ENCODE measurements around the gene GPX1. TPM values are rescaled to one million over a fixed set of nuclear protein-coding genes. Genes with fewer than 3 reads are reported as not detected.
"Not testable (repeated sequence)": the region's sequence is repeated elsewhere in the genome, so short reads cannot be mapped to it uniquely, and the experiment has no call there.

GPX1 gene
- total RNA-seq, 1 donor from 2014 or later = 70.8 TPM

DNA sequence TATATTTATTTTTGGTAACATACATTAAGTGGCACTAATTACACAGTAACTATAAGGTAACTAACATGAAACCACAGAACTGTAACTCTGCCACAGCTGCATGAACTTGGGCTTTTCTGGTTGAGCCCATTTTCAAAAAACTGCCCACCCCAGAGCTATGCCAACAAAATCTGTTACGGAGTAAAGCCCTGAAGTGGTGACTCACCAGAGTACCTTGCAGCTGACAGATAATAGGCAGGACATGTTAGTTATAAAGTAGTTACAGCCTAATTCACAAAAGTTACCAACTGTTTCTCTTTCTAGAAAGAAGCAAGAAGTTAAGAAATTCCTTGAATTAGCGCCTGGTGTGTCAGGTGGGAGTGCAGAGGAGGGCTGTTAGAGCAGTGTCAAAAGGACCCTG is 1.5 kb upstream of the GPX1 start:
- Mint-ChIP-seq H3K4me1 (peaks cover 20% of the 10 kb centered on the region), H3K4me3 (peak overlapping the region; percentile 98), H3K27me3 (ENCODE audit: insufficient read depth, low read depth) (no peaks in the 10 kb centered on the region), H3K36me3 (peaks cover 27% of the 10 kb centered on the region), H3K9me3 (no peaks in the 10 kb centered on the region), H3K27ac (no peak overlapping the region)
- peak overlapping the region; percentile 88 for H3K27ac ChIP-seq
- peaks cover 11% of the 10 kb centered on the region for H3K79me2 ChIP-seq (ENCODE audit: low read depth)
- no peaks in the 10 kb centered on the region for H3K27me3 ChIP-seq
- no peak overlapping the region for H2AFZ ChIP-seq (replicated peaks)
- no peaks in the 10 kb centered on the region for H4K20me1 ChIP-seq (ENCODE audit: low read depth)
- no peak overlapping the region for H3K4me3 ChIP-seq
- H3K4me2 ChIP-seq = no peak overlapping the region
- H3F3A ChIP-seq (ENCODE audit: low read depth) = peaks cover 33% of the 10 kb centered on the region
- H3K9me3 ChIP-seq (ENCODE audit: low read depth) = no peaks in the 10 kb centered on the region
- DNase-seq (ENCODE audit: low spot score) = no peak
- H3K9ac ChIP-seq = no peak overlapping the region
- peaks cover 14% of the 10 kb centered on the region for H3K4me1 ChIP-seq
- TF ChIP-seq, protein P1, sequence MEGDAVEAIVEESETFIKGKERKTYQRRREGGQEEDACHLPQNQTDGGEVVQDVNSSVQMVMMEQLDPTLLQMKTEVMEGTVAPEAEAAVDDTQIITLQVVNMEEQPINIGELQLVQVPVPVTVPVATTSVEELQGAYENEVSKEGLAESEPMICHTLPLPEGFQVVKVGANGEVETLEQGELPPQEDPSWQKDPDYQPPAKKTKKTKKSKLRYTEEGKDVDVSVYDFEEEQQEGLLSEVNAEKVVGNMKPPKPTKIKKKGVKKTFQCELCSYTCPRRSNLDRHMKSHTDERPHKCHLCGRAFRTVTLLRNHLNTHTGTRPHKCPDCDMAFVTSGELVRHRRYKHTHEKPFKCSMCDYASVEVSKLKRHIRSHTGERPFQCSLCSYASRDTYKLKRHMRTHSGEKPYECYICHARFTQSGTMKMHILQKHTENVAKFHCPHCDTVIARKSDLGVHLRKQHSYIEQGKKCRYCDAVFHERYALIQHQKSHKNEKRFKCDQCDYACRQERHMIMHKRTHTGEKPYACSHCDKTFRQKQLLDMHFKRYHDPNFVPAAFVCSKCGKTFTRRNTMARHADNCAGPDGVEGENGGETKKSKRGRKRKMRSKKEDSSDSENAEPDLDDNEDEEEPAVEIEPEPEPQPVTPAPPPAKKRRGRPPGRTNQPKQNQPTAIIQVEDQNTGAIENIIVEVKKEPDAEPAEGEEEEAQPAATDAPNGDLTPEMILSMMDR (IDR thresholded peaks at IDR 0.05) = no peak
- TF ChIP-seq EZH2phosphoT487 (IDR thresholded peaks at IDR 0.05) (no peak), EZH2 (IDR thresholded peaks at IDR 0.05) (no peak)
- peaks cover 11% of the 10 kb centered on the region for H3K36me3 ChIP-seq

DNA sequence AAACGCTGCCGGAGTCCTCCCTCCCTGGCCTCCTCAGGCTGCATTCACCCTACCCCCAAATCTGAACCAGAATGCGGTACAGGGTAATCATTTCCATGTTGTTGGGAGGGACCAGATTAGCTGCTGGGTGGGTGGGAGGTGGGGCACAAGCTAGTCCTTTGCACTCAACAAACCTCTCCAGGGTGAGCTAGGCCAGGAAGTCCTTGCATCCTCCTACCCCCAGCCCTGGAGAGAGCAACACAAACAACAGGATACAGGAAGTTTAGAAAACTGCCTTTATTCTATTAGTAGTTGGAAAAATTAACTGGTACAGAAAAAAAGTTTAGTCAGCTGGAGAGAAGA is 702 bp upstream of the GPX1 start:
- H3K4me3 Mint-ChIP-seq = peak overlapping the region; percentile 98
- H3K36me3 ChIP-seq = peaks cover 11% of the 10 kb centered on the region
- H3K79me2 ChIP-seq (ENCODE audit: low read depth) = peaks cover 11% of the 10 kb centered on the region
- no peaks in the 10 kb centered on the region for H4K20me1 ChIP-seq (ENCODE audit: low read depth)
- no peaks in the 10 kb centered on the region for H3K9me3 Mint-ChIP-seq
- peak overlapping the region; percentile 60 for H3K4me3 ChIP-seq
- no peak overlapping the region for H3K9ac ChIP-seq
- peak overlapping the region; percentile 88 for H3K27ac ChIP-seq
- no peak overlapping the region for H2AFZ ChIP-seq (replicated peaks)
- peaks cover 30% of the 10 kb centered on the region for H3K36me3 Mint-ChIP-seq
- H3K9me3 ChIP-seq (ENCODE audit: low read depth) = no peaks in the 10 kb centered on the region
- H3K4me2 ChIP-seq = peak overlapping the region; percentile 73
- H3K27ac Mint-ChIP-seq = peak overlapping the region; percentile 63
- peaks cover 14% of the 10 kb centered on the region for H3K4me1 ChIP-seq
- no peak for DNase-seq (ENCODE audit: low spot score)
- peaks cover 3% of the 10 kb centered on the region for H3K27me3 Mint-ChIP-seq (ENCODE audit: insufficient read depth, low read depth)
- TF ChIP-seq EZH2 (IDR thresholded peaks at IDR 0.05) (no peak), EZH2phosphoT487 (IDR thresholded peaks at IDR 0.05) (no peak)
- TF ChIP-seq, protein P1 (IDR thresholded peaks at IDR 0.05) = no peak
- H3K4me1 Mint-ChIP-seq = peaks cover 20% of the 10 kb centered on the region
- peaks cover 33% of the 10 kb centered on the region for H3F3A ChIP-seq (ENCODE audit: low read depth)
- H3K27me3 ChIP-seq = no peaks in the 10 kb centered on the region

DNA sequence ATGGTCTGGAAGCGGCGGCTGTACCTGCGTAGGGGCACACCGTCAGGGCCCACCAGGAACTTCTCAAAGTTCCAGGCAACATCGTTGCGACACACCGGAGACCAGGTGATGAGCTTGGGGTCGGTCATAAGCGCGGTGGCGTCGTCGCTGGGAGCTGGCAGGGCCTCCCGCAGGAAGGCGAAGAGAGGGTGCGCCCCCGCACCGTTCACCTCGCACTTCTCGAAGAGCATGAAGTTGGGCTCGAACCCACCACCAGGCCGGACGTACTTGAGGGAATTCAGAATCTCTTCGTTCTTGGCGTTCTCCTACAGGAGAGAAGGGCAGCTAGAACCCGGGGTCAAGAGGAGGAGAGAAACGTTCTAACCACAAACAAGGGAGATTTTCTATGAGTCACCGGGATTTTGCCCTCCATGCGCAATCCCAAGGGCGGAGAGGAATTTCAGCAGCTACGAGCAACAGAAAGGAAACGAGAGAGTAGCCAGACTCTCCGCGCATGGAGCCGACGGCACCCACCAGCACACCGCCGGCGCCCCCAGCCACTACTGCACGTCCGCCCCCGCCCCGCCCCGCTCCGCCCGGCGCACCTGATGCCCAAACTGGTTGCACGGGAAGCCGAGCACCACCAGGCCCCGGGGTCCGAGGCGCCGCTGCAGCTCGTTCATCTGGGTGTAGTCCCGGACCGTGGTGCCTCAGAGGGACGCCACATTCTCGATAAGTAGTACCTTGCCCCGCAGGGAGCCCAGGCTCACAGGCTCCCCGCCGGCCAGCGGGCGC is 523 bp downstream of the GPX1 start:
- not testable (repeated sequence) for H2AFZ ChIP-seq (replicated peaks); H3K9me3 ChIP-seq (ENCODE audit: low read depth); H3K27me3 ChIP-seq; H4K20me1 ChIP-seq (ENCODE audit: low read depth); H3K27me3 Mint-ChIP-seq (ENCODE audit: insufficient read depth, low read depth); H3K9me3 Mint-ChIP-seq
- Histone ChIP-seq H3K27ac (peak overlapping the region; percentile 4), H3K9ac (peak overlapping the region; percentile 31), H3K4me3 (peak overlapping the region; percentile 60), H3K4me2 (peak overlapping the region; percentile 99), H3K4me1 (peaks cover 14% of the 10 kb centered on the region), H3K36me3 (peaks cover 11% of the 10 kb centered on the region), H3K79me2 (ENCODE audit: low read depth) (peaks cover 11% of the 10 kb centered on the region), H3F3A (ENCODE audit: low read depth) (peaks cover 33% of the 10 kb centered on the region)
- peaks cover 20% of the 10 kb centered on the region for H3K4me1 Mint-ChIP-seq
- H3K36me3 Mint-ChIP-seq = peaks cover 29% of the 10 kb centered on the region
- DNase-seq (ENCODE audit: low spot score) = peak; percentile 57
- peak overlapping the region; percentile 88 for H3K27ac Mint-ChIP-seq
- peak overlapping the region; percentile 98 for H3K4me3 Mint-ChIP-seq

DNA sequence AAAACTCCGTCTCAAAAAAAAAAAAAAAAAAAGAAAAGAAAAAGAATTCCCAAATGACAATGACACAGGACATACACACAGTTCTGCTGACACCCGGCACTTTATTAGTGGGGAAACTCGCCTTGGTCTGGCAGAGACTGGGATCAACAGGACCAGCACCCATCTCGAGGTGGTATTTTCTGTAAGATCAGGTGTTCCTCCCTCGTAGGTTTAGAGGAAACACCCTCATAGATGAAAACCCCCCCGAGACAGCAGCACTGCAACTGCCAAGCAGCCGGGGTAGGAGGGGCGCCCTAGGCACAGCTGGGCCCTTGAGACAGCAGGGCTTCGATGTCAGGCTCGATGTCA is 1.1 kb downstream of the GPX1 start:
- not testable (repeated sequence) for H3K9me3 ChIP-seq (ENCODE audit: low read depth); H3K9ac ChIP-seq; H3K27me3 ChIP-seq; DNase-seq (ENCODE audit: low spot score); H3K27ac Mint-ChIP-seq; H3K9me3 Mint-ChIP-seq; H3K27ac ChIP-seq; H2AFZ ChIP-seq (replicated peaks); H4K20me1 ChIP-seq (ENCODE audit: low read depth); H3K27me3 Mint-ChIP-seq (ENCODE audit: insufficient read depth, low read depth)
- peak overlapping the region; percentile 98 for H3K4me3 Mint-ChIP-seq
- peaks cover 11% of the 10 kb centered on the region for H3K79me2 ChIP-seq (ENCODE audit: low read depth)
- peak overlapping the region; percentile 99 for H3K4me2 ChIP-seq
- peaks cover 14% of the 10 kb centered on the region for H3K4me1 ChIP-seq
- peaks cover 20% of the 10 kb centered on the region for H3K4me1 Mint-ChIP-seq
- peaks cover 33% of the 10 kb centered on the region for H3F3A ChIP-seq (ENCODE audit: low read depth)
- H3K36me3 ChIP-seq = peaks cover 11% of the 10 kb centered on the region
- H3K36me3 Mint-ChIP-seq = peaks cover 24% of the 10 kb centered on the region
- peak overlapping the region; percentile 60 for H3K4me3 ChIP-seq
